HG02840 (cell line): ENCODE measurements around the gene CDON.

Source experiments
- ATAC-seq: cut with Tn5 transposase; IDR thresholded peaks from one replicate; pipeline ENCODE4 v1.9.1; 2021; ENCODE audit warnings: mild to moderate bottlenecking, moderate library complexity, moderate number of reproducible peaks; ENCODE audit not compliant: unreplicated experiment, low FRiP score

Gene CDON

DNA sequence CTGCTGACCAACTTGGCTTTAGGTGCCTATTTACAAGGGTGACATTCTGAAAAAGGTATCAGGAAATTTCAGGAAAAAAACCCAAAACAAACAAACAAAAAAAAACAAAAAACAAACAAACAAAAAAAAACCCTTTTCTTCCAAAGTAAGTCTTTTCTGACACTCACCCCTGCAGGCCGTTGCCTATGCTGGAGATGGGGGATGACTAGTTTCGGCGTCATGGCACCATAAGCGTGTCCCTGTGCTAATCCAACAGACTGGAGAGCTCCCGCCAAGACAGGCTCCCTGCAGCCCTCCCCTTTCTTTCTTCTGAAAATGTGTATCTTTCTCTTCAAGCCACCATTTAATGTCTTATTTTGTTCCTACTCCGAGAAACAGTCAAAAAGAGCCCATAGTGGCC lies 103.2 kb downstream of the CDON start:
- no peak for ATAC-seq

- ATAC-seq: no peak
Measured at GRCh38 chr11:125958872-125959400, 103.7 kb downstream of the CDON start.

- ATAC-seq: no peak
Measured at GRCh38 chr11:125957618-125958332, 104.9 kb downstream of the CDON start.

DNA sequence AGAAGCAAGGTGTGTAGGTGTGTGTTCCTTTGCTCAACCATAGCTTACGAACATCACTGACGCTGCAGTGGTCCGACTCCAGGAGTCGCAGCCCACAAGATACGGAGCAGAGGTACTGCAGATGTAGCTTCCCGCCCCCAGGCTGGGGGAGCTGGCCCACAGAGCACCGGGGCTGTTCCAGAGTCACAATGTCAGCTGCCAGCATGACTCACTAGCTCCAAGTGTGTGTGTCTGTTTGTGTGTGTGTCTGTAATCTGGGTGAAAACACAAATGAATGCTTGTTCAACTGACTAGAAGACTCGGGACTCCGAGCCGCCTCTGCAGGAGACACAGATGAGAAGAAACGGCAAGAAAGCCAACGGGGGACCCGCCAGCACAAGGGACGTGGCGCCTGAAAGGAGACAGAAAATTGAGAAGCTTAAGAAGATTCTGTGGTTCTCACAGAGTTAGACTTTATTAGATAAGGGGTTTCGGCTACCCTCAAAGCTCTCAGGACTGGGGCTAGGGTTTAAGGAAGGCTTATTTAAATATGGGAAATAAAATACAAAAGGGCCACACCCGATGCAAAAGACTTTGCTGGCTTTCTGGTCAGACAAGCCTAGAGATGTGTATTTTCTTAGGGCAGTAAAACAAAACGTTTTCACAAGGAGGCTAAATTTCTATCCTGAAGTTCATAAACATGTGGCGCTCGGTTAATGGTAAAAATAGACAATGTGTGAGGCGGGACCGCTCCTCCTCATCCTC lies 106.1 kb downstream of the CDON start:
- ATAC-seq: no peak

DNA sequence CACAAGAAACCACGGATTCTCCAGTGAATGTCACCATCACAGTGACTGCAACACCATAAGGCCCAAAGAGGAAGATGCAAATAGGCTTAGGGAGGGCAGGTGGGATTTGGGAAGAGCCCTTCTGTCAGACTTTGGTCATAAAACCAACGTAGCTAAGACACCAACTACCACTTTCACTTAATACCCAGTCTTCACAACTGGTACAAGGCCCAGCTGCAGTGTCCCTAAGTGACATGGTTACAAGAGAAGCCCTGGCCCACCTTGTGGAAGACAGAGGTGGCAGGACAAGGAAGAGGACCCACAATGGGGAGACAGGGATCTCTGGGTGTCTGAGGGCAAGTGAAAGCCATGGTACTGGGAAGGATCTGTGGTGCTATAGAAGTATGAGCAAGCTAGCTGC lies 106.8 kb downstream of the CDON start:
- no peak for ATAC-seq

GRCh38 chr11:125954945-125955640 lies 107.6 kb downstream of the CDON start:
- ATAC-seq: no peak

DNA sequence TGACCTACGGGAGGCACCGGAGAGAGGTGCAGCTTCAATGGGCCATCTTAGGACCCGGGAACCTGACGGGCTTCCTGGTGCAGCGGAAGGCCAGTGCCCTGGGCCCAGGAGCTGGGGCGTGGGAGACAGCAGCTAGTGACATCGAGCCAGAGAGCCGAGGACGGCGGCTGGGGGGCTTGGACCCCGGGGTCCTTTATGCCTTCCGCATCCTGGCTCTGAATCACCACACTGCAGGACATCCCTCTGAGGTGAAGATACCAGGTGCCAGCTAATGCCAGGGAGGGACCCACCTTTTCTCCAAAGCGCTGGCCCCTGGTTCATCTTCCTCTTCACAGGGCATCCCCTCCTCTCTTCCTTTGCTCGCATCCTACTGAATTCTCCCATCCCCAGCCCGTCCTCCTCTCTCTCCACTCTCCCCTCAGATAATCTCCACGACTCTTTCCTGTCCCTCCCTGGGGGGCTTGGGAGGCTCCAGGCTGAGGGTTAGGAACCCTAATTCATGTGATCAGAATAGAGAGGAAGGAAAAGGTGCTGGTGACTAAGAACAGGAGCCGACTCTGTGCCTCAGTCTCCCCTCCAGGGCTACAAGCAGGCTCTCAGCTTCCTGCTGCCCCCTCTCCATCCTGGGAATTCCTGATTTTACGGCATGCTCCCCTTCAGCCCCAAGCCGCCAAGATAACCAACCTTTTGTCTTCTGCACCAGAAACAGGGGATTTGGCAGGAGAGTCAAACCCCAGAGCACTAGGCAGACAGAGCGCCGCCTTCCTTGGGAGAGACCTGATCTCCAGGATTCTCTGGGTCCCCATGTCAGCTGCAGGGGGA lies 108.3 kb downstream of the CDON start:
- ATAC-seq: no peak

- ATAC-seq: no peak
Measured at GRCh38 chr11:125953401-125953935, 109.2 kb downstream of the CDON start.

GRCh38 chr11:125952973-125953372 lies 109.7 kb downstream of the CDON start:
- ATAC-seq: no peak

DNA sequence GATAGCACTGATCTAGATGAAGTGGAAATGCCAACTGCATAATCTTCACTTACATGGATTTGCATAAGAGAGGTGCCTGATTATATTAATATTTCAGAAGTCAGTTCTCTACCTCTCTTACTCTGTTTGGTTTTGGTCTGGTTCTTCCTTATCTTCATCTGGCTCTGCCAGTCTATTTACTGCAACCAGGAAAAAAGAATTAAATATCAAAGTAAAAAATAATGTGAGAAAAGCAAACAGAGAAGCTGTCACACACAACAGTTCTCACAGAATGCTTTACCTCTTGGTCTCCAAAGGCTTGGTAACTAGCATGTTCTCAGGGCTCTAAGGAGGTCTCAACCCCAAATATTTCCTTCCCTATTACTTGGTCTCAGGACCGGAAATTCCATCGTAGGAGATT lies 110.1 kb downstream of the CDON start:
- no peak for ATAC-seq

DNA sequence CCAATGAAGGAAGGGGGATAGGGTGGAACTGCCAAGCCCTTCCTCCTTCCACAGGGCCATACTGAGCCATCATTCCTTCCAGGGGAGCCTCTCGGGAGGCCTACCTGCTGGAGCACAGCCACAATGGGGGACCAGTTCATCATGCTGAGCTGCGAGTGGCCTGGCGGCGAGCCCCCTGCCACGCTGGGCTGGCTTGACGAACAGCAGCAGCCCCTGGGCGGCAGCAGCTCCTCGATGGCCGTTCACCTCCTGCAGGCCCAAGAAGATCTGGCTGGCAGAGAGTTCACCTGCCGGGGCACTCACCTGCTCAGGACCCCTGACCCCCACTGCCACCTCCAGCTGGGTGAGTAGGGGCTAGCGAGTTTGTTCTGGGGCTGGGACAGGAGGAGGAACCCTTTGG lies 110.9 kb downstream of the CDON start:
- no peak for ATAC-seq

GRCh38 chr11:125950696-125951651 lies 111.7 kb downstream of the CDON start:
- no peak for ATAC-seq

GRCh38 chr11:125950178-125950490 lies 112.5 kb downstream of the CDON start:
- ATAC-seq: no peak

- no peak for ATAC-seq
Measured at GRCh38 chr11:125949271-125950177, 113.1 kb downstream of the CDON start.

DNA sequence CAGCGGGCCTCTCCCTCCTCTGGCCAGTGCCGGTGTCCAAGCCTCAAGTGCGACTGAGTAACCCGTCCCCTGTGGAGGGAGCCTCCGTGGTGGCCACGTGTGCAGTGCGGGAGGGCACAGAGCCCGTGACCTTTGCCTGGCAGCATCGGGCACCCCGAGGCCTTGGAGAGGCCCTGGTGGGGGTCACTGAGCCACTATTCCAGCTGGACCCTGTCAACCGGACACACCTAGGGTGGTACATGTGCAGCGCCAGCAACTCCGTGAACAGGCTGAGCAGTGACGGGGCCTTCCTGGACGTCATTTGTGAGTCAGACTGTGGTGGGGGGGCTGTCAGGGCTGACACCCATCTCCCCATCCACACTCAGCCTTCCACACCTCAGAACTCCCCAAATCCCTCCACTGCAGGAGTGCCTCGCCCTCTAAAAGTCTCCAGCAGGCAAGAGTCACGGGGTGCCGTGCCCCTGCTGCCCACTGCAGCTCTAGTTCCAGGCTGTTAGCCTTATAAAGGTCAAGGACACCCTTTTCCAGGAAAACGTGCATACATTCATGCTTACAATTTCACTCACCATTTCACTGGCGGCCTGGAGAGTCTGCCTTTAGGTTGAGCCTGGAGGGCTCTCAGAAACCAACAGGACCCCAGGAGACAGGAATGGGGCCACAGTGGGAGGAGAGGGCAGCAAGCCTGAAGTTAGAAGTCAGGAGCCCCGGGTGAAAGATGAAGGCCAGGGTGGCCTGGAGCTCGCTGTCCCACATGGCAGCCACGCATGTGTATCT lies 114.2 kb downstream of the CDON start:
- ATAC-seq: no peak

- ATAC-seq: no peak
Measured at GRCh38 chr11:125947419-125948277, 115.0 kb downstream of the CDON start.
